IPS-20b (cell line): Measurements from ENCODE around the gene GPC2.
"Not testable (repeated sequence)": the region's sequence is repeated elsewhere in the genome, so short reads cannot be mapped to it uniquely, and the experiment has no call there.

ENCODE experiments used
- H3K27ac ChIP-seq: one replicate; pipeline ENCODE4 v1.5.1; 2013; ENCODE audit warnings: low read length
- H3K27me3 ChIP-seq: 2 replicates; pipeline ENCODE4 v1.6.1; 2013; ENCODE audit warnings: mild to moderate bottlenecking, low read length, inconsistent platforms; ENCODE audit not compliant: insufficient read depth
- H3K36me3 ChIP-seq: 2 replicates; pipeline ENCODE4 v1.6.1; 2013; ENCODE audit warnings: low read depth, mild to moderate bottlenecking, inconsistent platforms, low read length, moderate library complexity; ENCODE audit not compliant: insufficient read depth
- H3K4me1 ChIP-seq: 2 replicates; pipeline ENCODE4 v1.6.1; 2013; ENCODE audit warnings: mild to moderate bottlenecking, control low read depth, inconsistent platforms, low read length, moderate library complexity; ENCODE audit not compliant: insufficient read depth
- H3K4me3 ChIP-seq: 2 replicates; pipeline ENCODE4 v1.5.1; 2013; ENCODE audit warnings: mild to moderate bottlenecking, low read length, inconsistent platforms
- H3K9ac ChIP-seq: 2 replicates; pipeline ENCODE4 v1.6.1; 2013; ENCODE audit warnings: low read depth, mild to moderate bottlenecking, inconsistent platforms, low read length, moderate library complexity
- H3K9me3 ChIP-seq: 2 replicates; pipeline ENCODE4 v1.6.1; 2013; ENCODE audit warnings: mild to moderate bottlenecking, low read depth, low read length, inconsistent platforms; ENCODE audit not compliant: insufficient read depth

The GPC2 gene

DNA sequence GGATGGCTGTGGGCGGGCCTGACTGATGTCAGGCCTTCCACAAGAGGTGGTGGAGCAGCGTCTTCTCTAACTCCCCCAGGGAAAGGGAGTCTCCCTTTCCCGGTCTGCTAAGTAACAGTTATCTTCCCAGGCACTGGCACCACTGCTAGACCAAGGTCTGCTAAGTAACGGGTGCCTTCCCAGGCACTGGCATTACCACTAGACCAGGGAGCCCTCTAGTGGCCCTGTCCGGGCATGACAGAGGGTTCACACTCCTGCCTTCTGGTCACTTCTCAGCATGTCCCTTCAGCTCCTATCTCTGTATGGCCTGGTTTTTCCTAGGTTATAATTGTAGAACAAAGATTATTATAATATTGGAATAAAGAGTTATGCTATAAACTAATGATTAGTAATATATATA is 40.8 kb upstream of the GPC2 start:
- H3K27ac ChIP-seq, H3K9ac ChIP-seq, H3K4me1 ChIP-seq, H3K9me3 ChIP-seq, H3K4me3 ChIP-seq, H3K36me3 ChIP-seq: not testable (repeated sequence)
- H3K27me3 ChIP-seq = peaks cover 27% of the 10 kb centered on the region; the same call in 1 of the 2 replicates

GRCh38 chr7:100215895-100216294 is 38.7 kb upstream of the GPC2 start:
- no peaks in the 10 kb centered on the region for H3K36me3 ChIP-seq
- no peaks in the 10 kb centered on the region for H3K9me3 ChIP-seq
- peaks cover 44% of the 10 kb centered on the region for H3K27me3 ChIP-seq
- no peak overlapping the region for H3K4me3 ChIP-seq
- no peaks in the 10 kb centered on the region for H3K4me1 ChIP-seq
- H3K9ac ChIP-seq = no peak overlapping the region
- H3K27ac ChIP-seq = no peak overlapping the region

GRCh38 chr7:100214356-100214755 is 37.2 kb upstream of the GPC2 start:
- not testable (repeated sequence) for H3K4me1 ChIP-seq, H3K9me3 ChIP-seq, H3K9ac ChIP-seq, H3K27ac ChIP-seq, H3K36me3 ChIP-seq, H3K4me3 ChIP-seq
- peaks cover 59% of the 10 kb centered on the region for H3K27me3 ChIP-seq

DNA sequence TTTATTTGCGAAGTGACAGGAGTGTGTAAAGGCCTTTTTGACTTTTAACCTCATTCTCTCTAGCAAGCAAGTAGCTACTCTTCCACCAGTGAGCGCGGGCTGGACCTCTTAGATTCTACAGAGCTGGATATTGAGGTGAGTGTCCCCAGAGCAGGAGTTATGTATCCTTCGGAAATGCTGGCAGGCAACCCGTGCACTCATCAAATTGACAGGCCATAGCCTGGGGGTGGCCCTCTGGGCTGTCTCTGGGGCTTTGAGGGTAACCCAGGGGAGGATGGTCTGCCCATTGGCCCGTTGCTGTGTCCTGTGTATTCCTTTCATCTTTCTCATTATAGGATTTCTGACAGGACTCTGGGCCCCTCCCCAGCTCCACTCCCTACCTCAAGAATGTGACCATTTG is 36.5 kb upstream of the GPC2 start:
- peaks cover 65% of the 10 kb centered on the region for H3K27me3 ChIP-seq
- H3K4me1 ChIP-seq = no peaks in the 10 kb centered on the region
- H3K36me3 ChIP-seq = no peaks in the 10 kb centered on the region
- no peaks in the 10 kb centered on the region for H3K9me3 ChIP-seq
- no peak overlapping the region for H3K27ac ChIP-seq
- H3K9ac ChIP-seq = no peak overlapping the region
- H3K4me3 ChIP-seq = no peak overlapping the region

- Histone ChIP-seq H3K4me3 (no peak overlapping the region), H3K4me1 (no peaks in the 10 kb centered on the region), H3K9ac (no peak overlapping the region), H3K27ac (no peak overlapping the region), H3K36me3 (no peaks in the 10 kb centered on the region), H3K27me3 (peaks cover 71% of the 10 kb centered on the region), H3K9me3 (no peaks in the 10 kb centered on the region)
Measured at GRCh38 chr7:100212631-100213286, 35.6 kb upstream of the GPC2 start.

- no peaks in the 10 kb centered on the region for H3K4me1 ChIP-seq
- H3K27me3 ChIP-seq = peaks cover 71% of the 10 kb centered on the region
- H3K36me3 ChIP-seq = no peaks in the 10 kb centered on the region
- H3K9ac ChIP-seq = no peak overlapping the region
- H3K9me3 ChIP-seq = no peaks in the 10 kb centered on the region
- H3K27ac ChIP-seq = no peak overlapping the region
- no peak overlapping the region for H3K4me3 ChIP-seq
Measured at GRCh38 chr7:100211342-100211780, 34.2 kb upstream of the GPC2 start.

DNA sequence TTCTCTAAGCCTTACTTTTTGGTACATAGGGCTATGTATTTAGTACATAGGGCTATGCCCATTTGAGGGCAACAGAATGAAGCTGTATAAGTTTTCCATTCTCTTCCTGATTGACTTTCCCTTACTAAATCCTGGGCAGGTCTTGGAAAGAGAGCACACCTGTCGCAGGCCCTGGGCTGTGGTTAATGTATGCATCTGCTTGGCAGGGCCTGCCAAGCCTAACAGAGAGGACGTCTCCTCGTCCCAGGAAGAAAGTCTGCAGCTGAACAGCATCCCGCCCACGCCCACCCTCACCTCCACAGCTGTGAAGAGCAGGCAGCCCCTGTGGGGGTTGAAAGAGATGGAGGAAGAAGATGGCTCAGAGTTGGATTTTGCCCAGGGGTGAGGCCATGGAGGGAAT is 33.6 kb upstream of the GPC2 start:
- Histone ChIP-seq H3K27me3 (peaks cover 69% of the 10 kb centered on the region), H3K9me3 (no peaks in the 10 kb centered on the region), H3K9ac (no peak overlapping the region), H3K27ac (no peak overlapping the region), H3K4me1 (no peaks in the 10 kb centered on the region), H3K4me3 (no peak overlapping the region), H3K36me3 (no peaks in the 10 kb centered on the region)

GRCh38 chr7:100209493-100209892 is 32.3 kb upstream of the GPC2 start:
- no peak overlapping the region for H3K9ac ChIP-seq
- peaks cover 58% of the 10 kb centered on the region for H3K27me3 ChIP-seq
- H3K27ac ChIP-seq = no peak overlapping the region
- H3K4me3 ChIP-seq = no peak overlapping the region
- no peaks in the 10 kb centered on the region for H3K36me3 ChIP-seq
- H3K9me3 ChIP-seq = no peaks in the 10 kb centered on the region
- H3K4me1 ChIP-seq = no peaks in the 10 kb centered on the region

DNA sequence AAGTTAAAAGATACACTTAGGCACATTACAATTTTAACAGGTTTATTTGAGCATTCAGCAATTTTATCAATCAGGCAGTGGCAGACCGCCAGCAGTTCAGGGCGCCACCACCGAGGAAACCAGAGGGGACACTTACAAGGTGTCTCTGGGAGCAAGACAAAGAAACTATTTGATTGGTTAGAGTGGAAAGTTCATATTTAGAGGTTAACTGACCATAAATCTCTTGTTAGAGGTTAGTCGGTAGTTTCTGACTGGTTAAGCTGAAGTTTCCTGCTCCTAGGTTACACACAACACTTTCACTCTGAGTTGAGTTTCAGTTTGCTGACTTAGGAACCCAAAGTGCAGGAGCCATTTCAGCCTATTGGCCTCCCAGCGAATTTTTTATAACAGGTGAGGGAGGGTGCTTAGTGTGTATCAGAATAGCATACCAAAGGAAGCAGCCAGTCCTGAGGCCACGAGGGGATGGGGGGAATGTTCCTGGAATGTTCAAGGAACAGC is 31.8 kb upstream of the GPC2 start:
- no peaks in the 10 kb centered on the region for H3K9me3 ChIP-seq
- no peak overlapping the region for H3K4me3 ChIP-seq
- H3K36me3 ChIP-seq = no peaks in the 10 kb centered on the region
- no peak overlapping the region for H3K27ac ChIP-seq
- H3K4me1 ChIP-seq = no peaks in the 10 kb centered on the region
- peaks cover 54% of the 10 kb centered on the region for H3K27me3 ChIP-seq
- H3K9ac ChIP-seq = no peak overlapping the region

DNA sequence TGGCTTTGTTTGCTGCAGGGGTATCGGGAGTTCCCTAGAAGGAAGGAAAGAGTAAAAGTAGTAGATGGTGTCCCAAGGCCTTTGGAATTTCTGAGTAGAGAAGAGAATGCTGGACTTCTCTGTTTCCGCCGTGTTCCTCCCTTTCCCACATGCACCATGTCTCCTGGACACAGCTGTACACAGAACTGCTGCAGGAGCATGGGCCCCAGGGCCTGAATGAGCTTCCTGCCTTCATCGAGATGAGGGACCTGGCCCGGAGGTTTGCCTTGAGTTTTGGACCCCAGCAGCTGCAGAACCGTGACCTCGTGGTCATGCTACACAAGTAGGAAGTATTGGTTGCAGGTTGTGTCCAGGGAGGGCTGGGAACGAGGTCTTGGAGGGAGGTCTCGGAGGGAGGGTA is 27.3 kb upstream of the GPC2 start:
- Histone ChIP-seq H3K27ac (no peak overlapping the region), H3K9ac (no peak overlapping the region), H3K4me3 (no peak overlapping the region), H3K27me3 (peaks cover 34% of the 10 kb centered on the region), H3K4me1 (peaks cover 9% of the 10 kb centered on the region), H3K36me3 (no peaks in the 10 kb centered on the region), H3K9me3 (no peaks in the 10 kb centered on the region)

DNA sequence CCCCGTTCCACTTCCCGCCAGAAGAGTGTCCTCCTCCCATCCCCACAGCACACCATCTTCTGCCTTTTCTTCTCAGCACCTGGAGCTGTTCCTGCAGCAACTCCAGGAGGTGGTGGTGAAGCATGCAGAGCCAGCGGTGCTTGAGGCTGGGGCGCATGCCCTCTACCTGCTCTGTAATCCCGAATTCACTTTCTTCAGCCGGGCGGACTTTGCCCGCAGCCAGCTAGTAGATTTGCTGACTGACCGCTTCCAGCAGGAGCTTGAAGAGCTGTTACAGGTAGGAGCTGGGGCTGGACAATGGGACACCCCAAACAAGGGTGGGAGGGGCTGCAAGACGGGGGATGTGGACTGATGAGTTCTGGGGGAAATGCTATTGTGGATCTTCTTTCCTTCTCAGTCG is 23.5 kb upstream of the GPC2 start:
- Histone ChIP-seq H3K9ac (no peak overlapping the region), H3K4me3 (no peak overlapping the region), H3K4me1 (peaks cover 9% of the 10 kb centered on the region), H3K27me3 (peaks cover 24% of the 10 kb centered on the region), H3K9me3 (no peaks in the 10 kb centered on the region), H3K36me3 (no peaks in the 10 kb centered on the region), H3K27ac (no peak overlapping the region)

GRCh38 chr7:100198266-100198665 is 21.1 kb upstream of the GPC2 start:
- H3K4me3 ChIP-seq = no peak overlapping the region
- H3K4me1 ChIP-seq = peaks cover 9% of the 10 kb centered on the region
- H3K9me3 ChIP-seq = no peaks in the 10 kb centered on the region

More at GRCh38 chr7:100198266-100198665, 21.1 kb upstream of the GPC2 start:
- peaks cover 24% of the 10 kb centered on the region for H3K27me3 ChIP-seq
- H3K36me3 ChIP-seq = no peaks in the 10 kb centered on the region
- H3K9ac ChIP-seq = no peak overlapping the region
- no peak overlapping the region for H3K27ac ChIP-seq
